Retinal pigment epithelial cell (primary cell): Measurements from ENCODE around the gene TNS4.

Experiments used
- DNase-seq: peaks from one replicate; pipeline ENCODE4 v3.0.0-alpha.2; 2010; ENCODE audit warnings: low read depth
- H3K4me3 ChIP-seq: 2 replicates; pipeline ENCODE4 v1.5.1; 2011; ENCODE audit warnings: mild to moderate bottlenecking, low read length, control low read depth, moderate library complexity
- TF ChIP-seq, protein P1 (sequence below): conservative IDR thresholded peaks from 2 replicates; pipeline ENCODE4 v1.5.1; 2011; ENCODE audit warnings: low read depth, low read length, control low read depth, inconsistent platforms

Gene TNS4

GRCh38 chr17:40445751-40446468 is 55.5 kb downstream of the TNS4 start:
- no peak overlapping the region for H3K4me3 ChIP-seq
- DNase-seq, result no peak
- TF ChIP-seq, protein P1, sequence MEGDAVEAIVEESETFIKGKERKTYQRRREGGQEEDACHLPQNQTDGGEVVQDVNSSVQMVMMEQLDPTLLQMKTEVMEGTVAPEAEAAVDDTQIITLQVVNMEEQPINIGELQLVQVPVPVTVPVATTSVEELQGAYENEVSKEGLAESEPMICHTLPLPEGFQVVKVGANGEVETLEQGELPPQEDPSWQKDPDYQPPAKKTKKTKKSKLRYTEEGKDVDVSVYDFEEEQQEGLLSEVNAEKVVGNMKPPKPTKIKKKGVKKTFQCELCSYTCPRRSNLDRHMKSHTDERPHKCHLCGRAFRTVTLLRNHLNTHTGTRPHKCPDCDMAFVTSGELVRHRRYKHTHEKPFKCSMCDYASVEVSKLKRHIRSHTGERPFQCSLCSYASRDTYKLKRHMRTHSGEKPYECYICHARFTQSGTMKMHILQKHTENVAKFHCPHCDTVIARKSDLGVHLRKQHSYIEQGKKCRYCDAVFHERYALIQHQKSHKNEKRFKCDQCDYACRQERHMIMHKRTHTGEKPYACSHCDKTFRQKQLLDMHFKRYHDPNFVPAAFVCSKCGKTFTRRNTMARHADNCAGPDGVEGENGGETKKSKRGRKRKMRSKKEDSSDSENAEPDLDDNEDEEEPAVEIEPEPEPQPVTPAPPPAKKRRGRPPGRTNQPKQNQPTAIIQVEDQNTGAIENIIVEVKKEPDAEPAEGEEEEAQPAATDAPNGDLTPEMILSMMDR, result no peak

DNA sequence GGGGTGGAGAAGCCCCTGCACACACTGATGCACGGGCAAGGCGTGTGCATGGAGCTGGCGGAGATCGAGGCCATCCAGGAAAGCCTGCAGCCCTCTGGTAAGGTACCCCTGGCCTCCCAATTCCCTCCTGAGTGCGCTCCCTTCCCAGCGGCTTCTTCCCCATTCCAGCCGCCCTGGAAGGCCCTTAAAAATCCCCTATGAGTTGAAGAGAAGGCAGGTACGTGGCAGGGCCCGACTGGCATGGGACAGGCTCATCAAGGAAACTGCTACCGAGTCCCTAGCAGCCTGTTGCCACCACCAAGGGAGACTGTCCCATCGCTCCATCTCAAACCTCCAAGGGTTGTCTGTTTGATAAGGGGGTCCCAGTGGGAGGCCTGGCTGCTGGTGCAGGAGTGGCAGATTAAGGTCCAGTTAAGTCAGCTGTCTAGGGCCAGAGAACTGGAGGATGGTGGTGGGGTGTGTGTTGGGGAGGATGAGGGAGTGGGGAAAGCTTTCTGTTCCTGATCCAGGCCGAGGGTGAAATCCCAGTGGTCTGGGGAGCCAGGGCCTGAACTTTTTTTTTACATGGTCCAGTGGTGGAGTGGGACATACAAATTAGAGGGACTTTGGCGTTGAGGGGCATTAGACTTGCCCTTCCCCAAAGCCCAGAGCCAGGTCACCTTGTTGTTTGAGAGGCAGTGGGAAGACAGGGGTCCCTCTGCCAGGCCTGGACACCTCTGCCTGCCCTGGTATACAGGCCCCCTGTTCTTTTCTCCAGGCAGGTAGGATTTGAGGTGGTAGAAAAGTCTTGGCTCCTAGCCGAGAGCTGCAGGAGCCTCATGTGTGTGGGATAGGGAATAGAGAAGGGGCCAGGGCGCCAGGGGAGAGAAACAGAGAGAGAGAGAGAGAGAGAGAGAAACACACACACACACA is 57.2 kb downstream of the TNS4 start:
- H3K4me3 ChIP-seq, result peak overlapping the region; percentile 30
- TF ChIP-seq, protein P1, result no peak
- DNase-seq, result no peak

DNA sequence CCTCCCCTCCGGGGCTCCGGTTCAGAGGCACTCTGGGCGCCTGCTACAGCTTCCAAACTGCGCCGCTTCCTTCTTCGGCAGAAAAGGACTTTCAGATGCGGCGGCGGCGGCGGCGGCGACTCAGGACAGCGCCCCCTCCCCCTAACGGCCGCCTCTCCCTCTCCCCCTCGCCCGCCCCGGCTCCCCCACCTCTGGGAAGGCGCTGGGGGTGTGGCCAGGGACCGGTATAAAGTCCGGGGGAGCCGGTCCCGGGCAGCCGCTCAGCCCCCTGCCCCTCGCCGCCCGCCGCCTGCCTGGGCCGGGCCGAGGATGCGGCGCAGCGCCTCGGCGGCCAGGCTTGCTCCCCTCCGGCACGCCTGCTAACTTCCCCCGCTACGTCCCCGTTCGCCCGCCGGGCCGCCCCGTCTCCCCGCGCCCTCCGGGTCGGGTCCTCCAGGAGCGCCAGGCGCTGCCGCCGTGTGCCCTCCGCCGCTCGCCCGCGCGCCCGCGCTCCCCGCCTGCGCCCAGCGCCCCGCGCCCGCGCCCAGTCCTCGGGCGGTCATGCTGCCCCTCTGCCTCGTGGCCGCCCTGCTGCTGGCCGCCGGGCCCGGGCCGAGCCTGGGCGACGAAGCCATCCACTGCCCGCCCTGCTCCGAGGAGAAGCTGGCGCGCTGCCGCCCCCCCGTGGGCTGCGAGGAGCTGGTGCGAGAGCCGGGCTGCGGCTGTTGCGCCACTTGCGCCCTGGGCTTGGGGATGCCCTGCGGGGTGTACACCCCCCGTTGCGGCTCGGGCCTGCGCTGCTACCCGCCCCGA is 58.0 kb downstream of the TNS4 start, which contains the start of gene IGFBP4:
TSS of gene IGFBP4 (plus strand) at position 255 of the 792 bp plus-strand sequence. CDS start at position 541, 286 bp downstream.
- TF ChIP-seq, protein P1, result peak; percentile 48
- no peak for DNase-seq
- H3K4me3 ChIP-seq, result peak within 1 kb of the TSS; percentile 30

GRCh38 chr17:40442392-40443195 is 58.8 kb downstream of the TNS4 start:
- no peak for DNase-seq
- H3K4me3 ChIP-seq, result peak overlapping the region; percentile 23
- TF ChIP-seq, protein P1, result no peak

DNA sequence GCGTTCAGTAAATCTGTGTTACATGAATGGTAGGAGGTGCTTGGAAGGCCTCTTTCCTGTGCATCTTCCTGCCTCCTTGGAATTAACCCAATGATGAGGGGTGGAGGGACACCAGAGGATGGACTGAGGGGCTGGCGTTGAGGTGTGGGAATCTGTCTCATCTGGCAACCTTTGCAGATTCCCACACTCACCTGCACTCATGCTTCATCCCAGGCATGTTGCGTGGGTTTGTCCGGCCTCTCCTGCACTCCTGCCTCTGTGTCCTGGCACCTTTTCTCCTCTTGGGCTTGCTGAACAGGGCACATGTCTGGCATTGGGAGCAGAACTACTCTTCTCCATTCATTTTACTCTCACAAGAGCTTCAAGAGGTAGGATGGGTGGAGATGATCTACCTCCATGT is 61.3 kb downstream of the TNS4 start:
- DNase-seq, result no peak
- TF ChIP-seq, protein P1, result no peak
- H3K4me3 ChIP-seq, result no peak overlapping the region

- TF ChIP-seq, protein P1, result no peak
- H3K4me3 ChIP-seq, result no peak overlapping the region
- DNase-seq, result no peak
These were observed 64.2 kb downstream of the TNS4 start for GRCh38 chr17:40437095-40437732.
